GM08714 (cell line): Measurements from ENCODE around the gene SLC26A8.
"Not testable (repeated sequence)": the region's sequence is repeated elsewhere in the genome, so short reads cannot be mapped to it uniquely, and the experiment has no call there.

Experiments used
- H3K4me3 ChIP-seq: fragments of 200-500 bp; sonication (Bioruptor generic); 2 replicates; pipeline ENCODE4 v1.5.1; 2014; ENCODE audit warnings: mild to moderate bottlenecking, low read length, inconsistent platforms
- ZNF274 ChIP-seq: IDR thresholded peaks from 2 replicates; pipeline ENCODE4 v1.6.1; 2012; ENCODE audit warnings: mild to moderate bottlenecking, low read depth, low read length

Gene SLC26A8

GRCh38 chr6:36018339-36018738, 6.1 kb downstream of the SLC26A8 start:
- no peak overlapping the region for H3K4me3 ChIP-seq

GRCh38 chr6:36015666-36016065, 8.8 kb downstream of the SLC26A8 start:
- TF ChIP-seq ZNF274: no peak
- H3K4me3 ChIP-seq: no peak overlapping the region

More at GRCh38 chr6:36018339-36018738, 6.1 kb downstream of the SLC26A8 start:
- no peak for TF ChIP-seq ZNF274

- no peak overlapping the region for H3K4me3 ChIP-seq
- no peak for TF ChIP-seq ZNF274
Measured at GRCh38 chr6:36000451-36000850, 24.0 kb downstream of the SLC26A8 start.

GRCh38 chr6:35993150-35993549, 31.3 kb downstream of the SLC26A8 start:
- TF ChIP-seq ZNF274: no peak

GRCh38 chr6:35988047-35988446, 36.4 kb downstream of the SLC26A8 start:
- not testable (repeated sequence) for H3K4me3 ChIP-seq

More at GRCh38 chr6:35993150-35993549, 31.3 kb downstream of the SLC26A8 start:
- no peak overlapping the region for H3K4me3 ChIP-seq

- no peak overlapping the region for H3K4me3 ChIP-seq
- TF ChIP-seq ZNF274: no peak
Measured at GRCh38 chr6:35984701-35985100, 39.7 kb downstream of the SLC26A8 start.

GRCh38 chr6:35980991-35981645, 43.3 kb downstream of the SLC26A8 start:
- TF ChIP-seq ZNF274: no peak

GRCh38 chr6:35980126-35980525, 44.3 kb downstream of the SLC26A8 start:
- H3K4me3 ChIP-seq: not testable (repeated sequence)

More at GRCh38 chr6:35980991-35981645, 43.3 kb downstream of the SLC26A8 start:
- H3K4me3 ChIP-seq: no peak overlapping the region

GRCh38 chr6:35977308-35977707, 47.1 kb downstream of the SLC26A8 start:
- no peak for TF ChIP-seq ZNF274
- H3K4me3 ChIP-seq: no peak overlapping the region

GRCh38 chr6:35973670-35974222, 50.7 kb downstream of the SLC26A8 start:
- no peak for TF ChIP-seq ZNF274
- no peak overlapping the region for H3K4me3 ChIP-seq

GRCh38 chr6:35972471-35973367, 51.7 kb downstream of the SLC26A8 start:
- H3K4me3 ChIP-seq: no peak overlapping the region
- TF ChIP-seq ZNF274: no peak

- H3K4me3 ChIP-seq: no peak overlapping the region
- no peak for TF ChIP-seq ZNF274
Measured at GRCh38 chr6:35970181-35970580, 54.3 kb downstream of the SLC26A8 start.

GRCh38 chr6:35969646-35970045, 54.8 kb downstream of the SLC26A8 start:
- TF ChIP-seq ZNF274: no peak
- H3K4me3 ChIP-seq: no peak overlapping the region

- H3K4me3 ChIP-seq: no peak overlapping the region
- no peak for TF ChIP-seq ZNF274
Measured at GRCh38 chr6:35968821-35969220, 55.6 kb downstream of the SLC26A8 start.
